MCF 10A (cell line): Measurements from ENCODE around the gene KIF1A. TPM values are rescaled to one million over a fixed set of nuclear protein-coding genes. Genes with fewer than 3 reads are reported as not detected.

Experiments
- BruUV-seq: library from RNA; stranded (reverse); fragments of 400-500 nt; replicated peaks from 2 replicates; lab custom pipeline; 2021; lab: Mats Ljungman, UMichigan
- CTCF ChIA-PET: fragments of 300-600 bp; sonication (Branson Sonifier 250); formaldehyde crosslinking; extraction: SDS; loops from one replicate; lab custom pipeline; 2021; ENCODE audit warnings: antibody characterized with exemption, inconsistent platforms; lab: Yijun Ruan, JAX
- POLR2A ChIA-PET: fragments of 300-600, 350-650 bp; sonication (Branson Sonifier 250); formaldehyde crosslinking; extraction: SDS; loops from one replicate; lab custom pipeline; 2020; ENCODE audit warnings: antibody characterized with exemption, inconsistent platforms; lab: Yijun Ruan, JAX
- DNase-seq: peaks from one replicate; pipeline ENCODE4 v3.0.0-alpha.2; 2018; ENCODE audit not compliant: unreplicated experiment
- H3K27ac Mint-ChIP-seq: one replicate; pipeline ENCODE4 v1.8.0; 2022; ENCODE audit warnings: mild to moderate bottlenecking, low read depth, mixed read lengths; ENCODE audit not compliant: unreplicated experiment
- H3K27me3 Mint-ChIP-seq: one replicate; pipeline ENCODE4 v1.8.0; 2022; ENCODE audit warnings: mixed read lengths; ENCODE audit not compliant: insufficient read depth, unreplicated experiment
- H3K36me3 Mint-ChIP-seq: one replicate; pipeline ENCODE4 v1.8.0; 2022; ENCODE audit warnings: mild to moderate bottlenecking, moderate library complexity, mixed read lengths; ENCODE audit not compliant: insufficient read depth, unreplicated experiment
- H3K4me1 Mint-ChIP-seq: one replicate; pipeline ENCODE4 v1.8.0; 2022; ENCODE audit warnings: mixed read lengths; ENCODE audit not compliant: insufficient read depth, unreplicated experiment
- H3K4me3 Mint-ChIP-seq: one replicate; pipeline ENCODE4 v1.8.0; 2022; ENCODE audit warnings: mild to moderate bottlenecking, moderate library complexity, mixed read lengths; ENCODE audit not compliant: unreplicated experiment
- H3K9me3 Mint-ChIP-seq: one replicate; pipeline ENCODE4 v1.8.0; 2022; ENCODE audit warnings: mixed read lengths; ENCODE audit not compliant: unreplicated experiment
- intact Hi-C: fragments of 100-400 bp; cut with micrococcal nuclease; formaldehyde crosslinking; loops from 2 replicates; pipeline ENCODE4 v1.14.1; 2022
- total RNA-seq: library from RNA; stranded (reverse); gene quantifications from 2 replicates; pipeline ENCODE4 v1.2.3, GENCODE V29; 2022
- TF ChIP-seq, protein P1 (sequence below): fragments of 200-600 bp; IDR thresholded peaks from one replicate; pipeline ENCODE4 v1.8.0; 2022; ENCODE audit warnings: antibody characterized with exemption, mild to moderate bottlenecking; ENCODE audit not compliant: unreplicated experiment

Gene KIF1A
- total RNA-seq, 1 experiment from 2014 or later, result not detected

DNA sequence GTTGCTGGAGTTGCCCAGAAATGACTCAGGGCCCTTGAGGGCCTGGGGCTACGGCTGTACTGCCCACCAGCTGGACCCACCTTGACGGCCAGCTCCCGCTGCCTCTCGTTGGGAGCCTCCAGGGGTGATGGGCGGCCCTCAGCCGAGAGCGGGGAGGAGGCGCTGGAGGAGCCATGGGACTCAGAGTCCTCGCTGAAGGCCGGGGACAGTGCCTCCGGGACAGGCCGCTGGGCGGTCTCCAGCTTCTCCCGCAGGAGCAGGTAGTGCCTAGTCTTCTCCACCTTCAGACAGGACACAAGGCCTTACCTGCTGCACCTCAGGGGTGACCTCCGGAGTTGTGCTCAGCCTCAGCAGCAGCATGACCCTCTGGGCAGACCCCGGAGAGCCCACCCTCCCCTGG, 97.6 kb downstream of the KIF1A start:
- Mint-ChIP-seq H3K9me3 (no peaks in the 10 kb centered on the region), H3K4me1 (no peaks in the 10 kb centered on the region), H3K36me3 (no peaks in the 10 kb centered on the region), H3K27ac (no peak overlapping the region), H3K27me3 (peaks cover 13% of the 10 kb centered on the region), H3K4me3 (no peak overlapping the region)
- no peak for DNase-seq
- ChIA-PET POLR2A (no interaction called here), CTCF (no interaction called here)
- intact Hi-C loops, result no loop called here
- TF ChIP-seq, protein P1, sequence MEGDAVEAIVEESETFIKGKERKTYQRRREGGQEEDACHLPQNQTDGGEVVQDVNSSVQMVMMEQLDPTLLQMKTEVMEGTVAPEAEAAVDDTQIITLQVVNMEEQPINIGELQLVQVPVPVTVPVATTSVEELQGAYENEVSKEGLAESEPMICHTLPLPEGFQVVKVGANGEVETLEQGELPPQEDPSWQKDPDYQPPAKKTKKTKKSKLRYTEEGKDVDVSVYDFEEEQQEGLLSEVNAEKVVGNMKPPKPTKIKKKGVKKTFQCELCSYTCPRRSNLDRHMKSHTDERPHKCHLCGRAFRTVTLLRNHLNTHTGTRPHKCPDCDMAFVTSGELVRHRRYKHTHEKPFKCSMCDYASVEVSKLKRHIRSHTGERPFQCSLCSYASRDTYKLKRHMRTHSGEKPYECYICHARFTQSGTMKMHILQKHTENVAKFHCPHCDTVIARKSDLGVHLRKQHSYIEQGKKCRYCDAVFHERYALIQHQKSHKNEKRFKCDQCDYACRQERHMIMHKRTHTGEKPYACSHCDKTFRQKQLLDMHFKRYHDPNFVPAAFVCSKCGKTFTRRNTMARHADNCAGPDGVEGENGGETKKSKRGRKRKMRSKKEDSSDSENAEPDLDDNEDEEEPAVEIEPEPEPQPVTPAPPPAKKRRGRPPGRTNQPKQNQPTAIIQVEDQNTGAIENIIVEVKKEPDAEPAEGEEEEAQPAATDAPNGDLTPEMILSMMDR, result no peak
- BruUV-seq, result no TSS peak

DNA sequence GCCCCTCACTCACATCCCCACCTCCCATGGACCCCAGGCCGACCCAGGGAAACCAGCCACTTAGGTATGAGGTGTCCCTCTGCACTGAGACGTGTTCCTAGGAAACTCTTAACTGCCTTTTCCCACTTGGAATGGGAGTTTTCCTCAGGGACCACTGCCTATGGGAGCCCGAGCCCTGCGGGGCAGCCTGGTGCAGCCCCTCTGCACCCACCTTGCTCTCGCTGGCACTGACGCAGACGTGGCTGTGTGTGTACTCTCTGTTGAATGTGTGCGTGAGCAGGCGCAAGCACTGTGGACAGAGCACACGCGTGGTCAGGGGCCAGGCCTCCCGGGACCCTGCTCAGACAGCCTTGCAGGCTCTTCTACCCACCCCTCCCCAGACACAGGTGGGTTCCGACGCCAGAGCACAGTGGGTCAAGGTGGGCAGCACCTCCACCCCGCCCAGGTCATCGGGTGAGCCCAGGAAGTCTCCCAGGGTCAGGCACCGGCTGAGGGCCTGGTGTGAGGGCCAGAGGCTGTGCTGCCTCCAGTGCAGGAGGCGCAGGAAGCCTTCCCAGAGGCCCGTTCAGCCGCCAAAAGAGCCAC, 98.3 kb downstream of the KIF1A start:
- DNase-seq, result no peak
- H3K27me3 Mint-ChIP-seq, result peaks cover 9% of the 10 kb centered on the region
- BruUV-seq, result no TSS peak
- H3K4me3 Mint-ChIP-seq, result no peak overlapping the region
- ChIA-PET POLR2A (no interaction called here), CTCF (no interaction called here)
- intact Hi-C loops, result no loop called here
- no peak overlapping the region for H3K27ac Mint-ChIP-seq
- no peaks in the 10 kb centered on the region for H3K9me3 Mint-ChIP-seq
- no peaks in the 10 kb centered on the region for H3K36me3 Mint-ChIP-seq
- TF ChIP-seq, protein P1, result no peak
- H3K4me1 Mint-ChIP-seq, result no peaks in the 10 kb centered on the region

DNA sequence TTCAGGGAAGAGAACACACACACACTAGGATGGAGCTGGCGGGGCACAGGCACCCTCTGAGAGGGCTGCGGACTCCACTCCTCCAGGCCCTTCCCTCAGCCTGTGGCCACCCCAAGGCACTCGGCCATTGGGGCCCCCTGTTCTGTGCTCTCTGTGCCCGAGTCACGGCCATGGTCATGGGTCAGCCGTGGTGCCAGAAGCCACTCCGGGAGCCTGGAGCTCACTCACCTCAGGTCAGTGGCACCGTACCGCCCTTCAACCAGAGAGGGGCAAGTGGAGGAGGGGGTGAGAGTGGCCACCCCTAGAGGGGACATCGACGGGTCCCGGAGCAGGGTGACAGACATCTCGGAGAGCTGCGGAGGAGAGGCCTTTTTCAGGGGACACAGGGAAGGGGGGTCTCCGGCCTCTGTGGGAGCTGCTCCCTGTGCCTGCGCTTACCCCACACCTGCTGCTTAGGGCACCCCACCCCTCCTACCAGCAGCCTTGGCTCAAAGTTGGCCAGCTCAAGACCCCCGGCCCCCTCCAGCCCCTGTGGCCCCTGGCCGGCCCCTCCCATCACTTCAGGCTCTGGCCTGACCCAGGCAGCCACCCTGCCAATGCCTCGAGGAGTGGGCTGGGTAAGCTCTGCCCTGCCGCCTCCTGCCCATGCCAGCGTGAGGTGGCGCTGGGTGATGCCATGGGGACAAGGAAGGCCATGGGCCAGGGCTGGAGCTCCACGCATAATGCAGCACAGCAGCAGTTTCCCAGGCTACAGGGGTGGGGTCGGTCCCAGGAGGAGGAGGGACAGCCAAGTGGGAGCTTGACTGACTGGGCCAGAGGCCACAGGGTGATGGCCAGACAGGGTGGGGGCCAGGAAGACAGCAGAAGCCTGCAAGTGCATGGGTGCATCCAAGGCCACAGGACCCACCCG, 99.1 kb downstream of the KIF1A start:
- intact Hi-C loops, result no loop called here
- no peak for DNase-seq
- Mint-ChIP-seq H3K9me3 (no peaks in the 10 kb centered on the region), H3K4me3 (no peak overlapping the region), H3K36me3 (no peaks in the 10 kb centered on the region), H3K27ac (no peak overlapping the region), H3K4me1 (no peaks in the 10 kb centered on the region), H3K27me3 (peaks cover 10% of the 10 kb centered on the region)
- POLR2A ChIA-PET, result no interaction called here
- CTCF ChIA-PET, result interaction anchor here (0.7 to 1.2 kb wide), 3 partner anchors 7 to 40 kb away, joined by 3 to 6 read pairs (median 3); no protein-coding TSS in a partner anchor
- TF ChIP-seq, protein P1, result no peak
- BruUV-seq, result no TSS peak
